RCC 7860 (cell line): ENCODE measurements around the gene HAPLN3.
A peak's percentile ranks its signal among the peaks of the same experiment; 100 is the strongest.

ENCODE experiments used
- DNase-seq: peaks from one replicate; pipeline ENCODE4 v3.0.0-alpha.2; 2015; ENCODE audit warnings: low spot score
- FAIRE-seq: peaks from 2 replicates; lab custom pipeline; 2012; peaks lifted over from hg19 to GRCh38; lab: Jason Lieb, UNC

Gene HAPLN3

GRCh38 chr15:88897142-88897455, 1.8 kb upstream of the HAPLN3 start:
- FAIRE-seq (no peak), DNase-seq (no peak)

GRCh38 chr15:88896333-88897033, 1.1 kb upstream of the HAPLN3 start:
- no peak for DNase-seq
- no peak for FAIRE-seq

GRCh38 chr15:88894348-88894818, 961 bp downstream of the HAPLN3 start:
- no peak for DNase-seq
- no peak for FAIRE-seq

- DNase-seq (no peak), FAIRE-seq (no peak)
These were observed 3.6 kb downstream of the HAPLN3 start for GRCh38 chr15:88891540-88892254.

- DNase-seq: peak; percentile 77
- FAIRE-seq: peak; percentile 70
These were observed 4.8 kb downstream of the HAPLN3 start for GRCh38 chr15:88890495-88890894.

GRCh38 chr15:88888719-88889118, 6.6 kb downstream of the HAPLN3 start:
- FAIRE-seq: no peak
- no peak for DNase-seq

GRCh38 chr15:88887068-88887580, 8.2 kb downstream of the HAPLN3 start:
- DNase-seq (no peak), FAIRE-seq (no peak)

- FAIRE-seq: no peak
- DNase-seq: no peak
These were observed 12.6 kb downstream of the HAPLN3 start for GRCh38 chr15:88882785-88883184.

- FAIRE-seq: no peak
These were observed 13.6 kb downstream of the HAPLN3 start for GRCh38 chr15:88881775-88882174.

GRCh38 chr15:88880944-88881740, 14.2 kb downstream of the HAPLN3 start:
- no peak for DNase-seq
- FAIRE-seq: no peak

More at GRCh38 chr15:88881775-88882174, 13.6 kb downstream of the HAPLN3 start:
- DNase-seq: no peak

GRCh38 chr15:88878720-88879184, 16.6 kb downstream of the HAPLN3 start:
- peak; percentile 27 for DNase-seq
- FAIRE-seq: no peak

GRCh38 chr15:88877906-88878305, 17.4 kb downstream of the HAPLN3 start:
- FAIRE-seq: no peak
- DNase-seq: no peak

GRCh38 chr15:88877415-88877814, 17.9 kb downstream of the HAPLN3 start:
- no peak for DNase-seq
- no peak for FAIRE-seq

GRCh38 chr15:88876573-88876972, 18.8 kb downstream of the HAPLN3 start:
- FAIRE-seq: no peak

GRCh38 chr15:88874684-88875083, 20.7 kb downstream of the HAPLN3 start:
- FAIRE-seq: no peak
- DNase-seq: no peak

More at GRCh38 chr15:88876573-88876972, 18.8 kb downstream of the HAPLN3 start:
- DNase-seq: no peak

GRCh38 chr15:88874275-88874674, 21.1 kb downstream of the HAPLN3 start:
- no peak for FAIRE-seq

GRCh38 chr15:88873786-88874185, 21.6 kb downstream of the HAPLN3 start:
- FAIRE-seq (no peak), DNase-seq (no peak)

More at GRCh38 chr15:88874275-88874674, 21.1 kb downstream of the HAPLN3 start:
- no peak for DNase-seq

GRCh38 chr15:88872706-88873105, 22.6 kb downstream of the HAPLN3 start:
- no peak for FAIRE-seq
- no peak for DNase-seq

GRCh38 chr15:88872106-88872505, 23.2 kb downstream of the HAPLN3 start:
- DNase-seq: no peak
- no peak for FAIRE-seq

- DNase-seq (no peak), FAIRE-seq (no peak)
These were observed 24.0 kb downstream of the HAPLN3 start for GRCh38 chr15:88871313-88871712.

GRCh38 chr15:88866295-88866881, 29.0 kb downstream of the HAPLN3 start:
- no peak for FAIRE-seq
- no peak for DNase-seq
